GM18505 (cell line): ENCODE results near the gene KRT4.

Source experiments
- ATAC-seq: cut with Tn5 transposase; IDR thresholded peaks from one replicate; pipeline ENCODE4 v1.9.1; 2021; ENCODE audit not compliant: unreplicated experiment
- POLR2A ChIP-seq: IDR thresholded peaks from 4 replicates; pipeline ENCODE4 v1.6.1; 2011; ENCODE audit warnings: borderline replicate concordance; ENCODE audit not compliant: insufficient read depth, insufficient read length; ENCODE audit errors: extremely low read depth

The KRT4 gene

DNA sequence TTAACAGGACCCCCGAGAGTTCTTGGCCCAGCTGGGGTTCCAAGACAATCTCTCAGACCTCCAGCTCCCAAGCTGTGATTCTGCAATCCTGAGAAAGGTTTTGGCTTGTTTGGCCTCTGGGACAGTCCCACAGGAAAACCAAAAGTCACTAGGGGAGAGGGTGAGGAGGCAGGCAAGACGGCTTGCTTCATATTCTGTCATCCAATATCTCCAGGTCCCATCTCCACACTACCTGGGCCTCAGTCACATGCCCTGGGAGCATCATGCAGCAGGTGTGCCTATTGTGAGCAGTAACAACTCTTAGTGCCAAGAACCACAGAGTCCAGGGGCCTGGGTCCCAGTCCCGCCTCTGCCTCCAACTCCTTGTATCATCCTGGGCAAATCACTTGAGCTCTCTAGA is 18.5 kb upstream of the KRT4 start:
- no peak for TF ChIP-seq POLR2A
- ATAC-seq = no peak

DNA sequence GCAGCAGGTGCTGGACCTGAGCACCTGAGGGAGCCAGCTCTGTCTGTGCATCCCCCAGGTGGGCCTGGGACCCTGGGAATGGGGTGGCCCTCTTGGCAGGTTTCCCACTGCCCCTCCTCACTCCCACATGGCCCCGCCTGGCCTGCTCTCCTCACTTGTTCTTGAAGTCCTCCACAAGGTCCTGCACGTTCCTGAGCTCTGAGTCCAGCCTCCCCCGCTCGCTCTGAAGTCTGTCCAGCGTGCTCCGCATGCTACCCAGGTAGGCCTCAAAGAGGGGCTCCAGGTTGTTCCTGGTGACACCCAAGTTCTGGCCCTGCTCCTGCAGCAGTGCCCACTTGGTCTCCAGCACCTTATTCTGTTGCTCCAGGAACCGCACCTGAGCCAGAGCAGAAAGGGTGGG is 17.3 kb upstream of the KRT4 start:
- ATAC-seq = no peak
- TF ChIP-seq POLR2A = no peak

DNA sequence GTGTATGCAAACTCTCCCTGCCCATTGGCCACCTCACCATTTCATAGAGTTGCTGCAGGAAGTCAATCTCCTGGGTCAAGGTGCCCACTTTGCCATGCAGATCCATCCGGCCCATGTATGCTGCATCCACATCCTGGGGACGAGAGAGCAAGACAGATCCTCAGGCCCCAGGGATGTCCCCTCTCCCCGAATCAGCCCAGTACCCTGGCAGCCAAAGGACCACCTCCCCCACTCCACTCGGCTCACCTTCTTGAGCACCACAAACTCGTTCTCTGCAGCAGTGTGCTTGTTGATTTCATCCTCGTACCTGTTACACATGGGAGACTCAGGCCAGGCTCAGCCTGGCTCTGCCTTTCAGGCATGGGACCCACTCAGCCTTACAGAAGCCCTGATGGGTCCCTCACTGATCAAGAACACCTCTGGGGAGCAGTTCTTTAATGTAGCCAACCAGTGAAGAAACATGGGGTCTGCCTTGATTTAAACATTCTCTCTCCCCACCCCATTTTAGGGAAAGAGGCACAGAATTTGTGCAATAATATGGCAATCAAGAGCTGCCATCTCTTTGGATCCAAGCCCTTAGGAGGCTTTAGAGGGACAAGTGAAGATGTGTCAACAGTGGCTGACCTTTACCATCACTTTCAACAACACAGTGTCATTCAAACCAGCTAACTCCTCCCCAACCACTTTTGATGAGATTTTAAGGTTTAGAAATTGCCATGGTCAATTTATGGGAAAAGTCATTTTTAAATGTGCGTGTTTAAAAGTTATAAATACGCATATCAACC is 16.3 kb upstream of the KRT4 start:
- TF ChIP-seq POLR2A = no peak
- ATAC-seq = no peak

DNA sequence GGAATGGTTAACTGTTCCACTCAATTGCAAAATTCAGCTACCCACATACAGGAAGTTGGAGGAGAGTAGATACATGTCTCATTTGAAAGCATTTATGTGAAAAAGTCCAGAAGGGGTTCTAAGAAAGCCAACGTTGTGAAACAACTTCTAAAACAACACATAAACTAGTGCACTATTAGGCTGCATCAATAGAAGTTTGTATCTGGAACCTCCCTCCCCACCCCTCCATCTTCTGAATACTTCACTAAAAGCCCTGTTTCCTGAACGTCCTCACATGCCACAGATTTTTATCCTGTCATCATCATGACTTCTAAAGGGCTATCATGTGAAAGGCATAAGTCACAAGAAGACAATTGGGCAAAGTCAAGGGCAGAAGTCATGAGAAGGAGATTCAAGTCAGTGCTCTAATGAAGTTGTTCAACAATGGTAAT is 14.7 kb upstream of the KRT4 start:
- TF ChIP-seq POLR2A = no peak
- ATAC-seq = no peak

DNA sequence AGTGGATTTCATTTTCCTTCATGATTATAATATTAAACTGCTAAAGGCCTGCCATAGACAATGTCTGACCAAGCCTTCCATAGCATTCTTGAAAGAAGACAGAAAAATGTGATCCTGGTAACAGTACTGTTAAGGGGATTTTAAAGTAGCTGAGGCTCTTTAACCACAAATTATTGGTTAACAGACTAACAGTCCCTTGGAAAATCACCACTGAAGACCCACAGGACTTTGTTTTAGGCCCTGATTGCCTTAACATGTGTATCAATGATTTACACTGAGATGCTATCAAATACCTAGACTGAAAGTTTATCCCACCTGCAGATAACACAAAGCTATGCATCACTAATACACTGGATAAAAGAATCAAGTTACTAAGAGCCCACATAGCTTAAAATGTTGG is 14.2 kb upstream of the KRT4 start:
- TF ChIP-seq POLR2A = no peak
- ATAC-seq = no peak

DNA sequence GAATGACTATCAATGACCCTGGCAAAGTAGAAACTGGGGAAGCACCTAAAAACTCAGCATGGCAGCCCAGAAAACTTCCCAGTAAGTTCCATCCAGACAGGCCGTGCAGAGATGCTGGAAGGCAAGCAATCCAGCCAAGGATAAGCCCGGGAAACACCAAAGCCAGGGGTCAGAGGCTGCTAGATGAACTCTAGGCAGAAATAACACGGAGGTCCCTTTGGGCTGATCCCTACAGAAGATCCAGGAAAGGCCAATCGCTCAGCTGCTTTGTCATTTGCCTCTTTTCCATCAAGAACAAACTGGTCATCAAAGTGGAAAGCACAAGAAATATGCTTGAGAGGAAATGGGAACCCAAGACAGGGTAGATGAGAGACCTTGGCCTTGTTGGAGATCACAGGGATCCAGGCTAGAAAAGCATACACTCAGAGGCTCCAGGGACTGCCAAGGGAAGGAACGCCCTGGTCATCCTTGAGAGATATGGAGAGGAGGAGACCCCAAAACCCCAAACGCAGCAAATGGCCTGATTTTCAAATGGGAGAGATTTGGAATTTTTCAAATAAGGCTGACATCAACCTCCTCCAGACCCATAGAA is 13.7 kb upstream of the KRT4 start:
- no peak for TF ChIP-seq POLR2A
- ATAC-seq = no peak

DNA sequence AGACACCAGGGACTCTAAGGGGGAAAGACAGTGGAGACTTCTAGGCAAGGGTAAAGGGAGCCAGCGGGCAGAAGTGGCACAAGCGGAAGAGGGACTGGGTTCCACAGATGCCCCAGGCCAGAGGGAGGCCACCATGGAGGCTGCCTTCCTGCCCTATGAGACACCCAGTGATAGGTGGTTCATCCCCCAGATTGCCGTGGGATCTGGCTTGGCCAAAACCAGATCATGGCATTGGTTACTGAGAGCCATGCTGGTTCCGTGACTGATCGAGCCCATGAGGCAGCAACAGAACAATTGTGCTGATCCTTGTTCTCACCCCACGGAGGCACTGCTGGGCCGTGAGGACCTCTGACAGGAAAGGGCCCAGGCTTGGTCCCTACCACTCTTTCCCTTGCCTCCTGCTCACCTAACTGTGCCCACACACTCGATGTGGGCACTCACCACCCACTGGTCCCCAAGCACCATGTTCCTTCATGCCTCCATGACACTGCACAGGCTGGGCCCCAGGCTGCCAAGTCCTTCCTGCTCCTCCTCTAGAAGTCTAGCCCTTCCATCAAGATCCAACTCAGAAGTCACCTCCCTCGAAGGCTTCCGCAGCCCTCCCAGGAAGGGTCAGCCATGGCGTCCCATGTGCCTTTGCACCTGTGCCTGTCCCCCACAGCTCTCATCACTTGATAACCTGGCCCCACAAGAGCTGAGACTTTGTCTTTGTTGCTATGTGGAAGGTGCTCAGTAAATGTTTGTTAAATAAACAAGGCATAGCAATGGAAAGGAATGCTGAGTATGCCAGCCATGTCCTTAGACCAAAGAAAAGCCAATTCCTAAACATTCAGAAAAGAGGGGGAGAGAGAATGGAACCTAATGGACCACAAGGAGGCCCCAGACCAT is 12.9 kb upstream of the KRT4 start:
- TF ChIP-seq POLR2A = no peak
- ATAC-seq = no peak

DNA sequence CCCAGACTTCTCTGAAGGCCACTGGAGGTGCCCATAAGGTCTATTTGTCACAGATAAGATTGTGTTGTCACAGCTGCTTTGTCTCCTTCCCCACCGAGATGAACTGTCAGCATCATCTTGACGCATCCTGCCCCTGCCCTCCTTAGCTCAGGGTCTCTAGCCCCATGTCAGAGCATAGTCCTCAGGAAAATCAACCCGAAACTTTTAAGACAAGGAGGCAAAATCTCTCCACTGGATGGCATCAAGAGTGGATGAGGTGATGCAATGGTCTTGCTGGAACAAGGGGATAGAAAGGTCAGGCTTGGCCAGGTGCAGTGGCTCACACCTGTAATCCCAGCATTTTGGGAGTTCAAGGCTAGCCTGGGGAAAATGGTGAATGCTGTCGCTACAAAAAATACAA is 12.0 kb upstream of the KRT4 start:
- TF ChIP-seq POLR2A = no peak
- no peak for ATAC-seq

DNA sequence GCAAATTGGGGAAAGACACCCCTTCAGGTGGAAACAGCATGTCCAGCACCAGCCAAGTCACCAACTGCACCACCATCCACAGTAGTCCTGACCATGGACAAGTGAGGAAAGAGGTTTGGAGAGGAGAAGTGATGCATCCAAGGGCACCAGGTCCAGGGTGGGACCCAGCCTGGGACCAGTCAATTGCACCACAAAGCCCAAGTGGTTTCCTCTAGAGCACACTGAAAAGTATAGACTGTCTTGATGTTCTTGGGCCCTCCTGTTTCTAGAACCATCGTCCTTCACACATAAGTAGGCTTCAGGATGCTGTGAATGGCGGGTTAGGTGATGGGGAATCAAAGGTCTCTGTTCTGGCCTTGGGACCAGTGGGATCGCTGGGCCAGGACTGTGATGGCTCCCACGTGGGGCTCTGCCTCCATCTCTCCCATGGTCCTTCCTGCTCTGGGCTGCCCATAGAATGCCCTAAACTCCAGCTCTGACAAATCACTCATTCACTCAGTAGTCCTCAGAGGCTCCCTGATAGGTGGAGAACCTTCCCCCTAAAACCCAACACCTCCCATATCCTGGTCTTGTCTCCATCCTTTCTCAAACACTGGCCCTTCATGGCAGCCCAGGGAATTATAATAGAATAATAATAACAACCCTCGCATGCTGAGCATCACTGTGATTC is 11.0 kb upstream of the KRT4 start:
- ATAC-seq = no peak
- TF ChIP-seq POLR2A = no peak

DNA sequence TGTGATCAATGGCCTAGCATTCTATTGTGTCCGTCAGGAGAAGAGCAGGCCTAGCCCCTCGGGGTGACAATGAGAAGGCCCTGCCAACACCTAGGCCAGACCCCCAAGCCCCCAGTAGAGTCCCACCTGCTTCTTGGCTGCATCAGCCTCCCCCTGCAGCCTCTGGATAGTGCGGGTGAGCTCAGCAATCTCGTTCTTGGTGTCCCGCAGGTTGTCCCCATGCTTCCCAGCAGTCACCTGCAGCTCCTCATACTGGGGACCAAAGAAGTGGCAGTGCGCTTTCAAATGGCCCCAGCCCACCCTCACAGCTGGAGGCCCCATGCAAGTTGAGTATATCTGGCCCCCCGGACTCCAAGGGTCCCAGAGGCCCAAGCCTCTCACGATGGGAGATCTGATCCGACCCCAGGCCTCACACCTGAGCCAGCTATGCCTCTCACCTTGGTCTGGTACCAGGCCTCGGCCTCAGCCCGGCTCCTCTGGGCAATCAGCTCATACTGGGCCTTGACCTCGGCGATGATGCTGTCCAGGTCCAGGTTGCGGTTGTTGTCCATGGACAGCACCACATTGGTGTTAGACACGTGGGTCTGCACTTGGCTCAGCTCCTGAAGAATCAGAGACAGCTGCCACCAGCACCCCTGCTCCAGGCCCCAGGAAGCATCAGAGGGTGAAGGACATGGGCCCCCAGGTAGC is 10.0 kb upstream of the KRT4 start:
- TF ChIP-seq POLR2A = no peak
- ATAC-seq = no peak

DNA sequence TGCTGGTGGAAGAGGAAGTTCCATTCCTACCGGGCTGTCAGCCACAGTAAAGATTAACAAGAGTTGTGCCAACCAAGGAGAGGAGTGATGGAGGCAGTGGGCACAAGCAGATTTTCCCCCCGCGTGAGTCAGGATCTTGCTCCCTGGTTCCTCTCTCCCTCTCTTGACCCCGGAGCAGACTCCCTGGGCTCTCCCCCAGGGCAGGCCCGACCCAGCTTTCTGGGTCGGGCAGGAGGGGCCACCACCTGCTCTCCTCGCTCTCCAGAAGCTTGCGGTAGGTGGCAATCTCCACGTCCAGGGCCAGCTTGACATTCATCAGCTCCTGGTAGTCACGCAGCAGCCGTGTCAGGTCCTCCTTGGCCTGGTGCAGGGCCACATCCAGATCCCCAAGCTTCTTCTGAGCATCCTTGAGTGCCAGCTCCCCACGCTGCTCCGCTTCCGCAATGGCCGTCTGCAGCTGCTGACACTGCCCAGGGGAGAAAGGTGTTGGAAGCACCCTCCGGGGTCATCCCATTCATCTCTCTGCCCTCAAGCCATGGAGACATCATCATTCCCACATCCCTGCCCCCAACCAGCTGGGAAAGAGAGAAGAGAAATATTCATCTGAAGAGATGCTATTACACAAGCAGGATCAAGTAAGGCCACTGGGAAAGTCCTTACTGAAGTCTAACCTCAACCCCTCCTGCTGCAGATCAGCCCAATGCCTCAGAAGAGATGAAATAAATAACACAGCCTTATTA is 9.0 kb upstream of the KRT4 start:
- no peak for ATAC-seq
- TF ChIP-seq POLR2A = no peak

DNA sequence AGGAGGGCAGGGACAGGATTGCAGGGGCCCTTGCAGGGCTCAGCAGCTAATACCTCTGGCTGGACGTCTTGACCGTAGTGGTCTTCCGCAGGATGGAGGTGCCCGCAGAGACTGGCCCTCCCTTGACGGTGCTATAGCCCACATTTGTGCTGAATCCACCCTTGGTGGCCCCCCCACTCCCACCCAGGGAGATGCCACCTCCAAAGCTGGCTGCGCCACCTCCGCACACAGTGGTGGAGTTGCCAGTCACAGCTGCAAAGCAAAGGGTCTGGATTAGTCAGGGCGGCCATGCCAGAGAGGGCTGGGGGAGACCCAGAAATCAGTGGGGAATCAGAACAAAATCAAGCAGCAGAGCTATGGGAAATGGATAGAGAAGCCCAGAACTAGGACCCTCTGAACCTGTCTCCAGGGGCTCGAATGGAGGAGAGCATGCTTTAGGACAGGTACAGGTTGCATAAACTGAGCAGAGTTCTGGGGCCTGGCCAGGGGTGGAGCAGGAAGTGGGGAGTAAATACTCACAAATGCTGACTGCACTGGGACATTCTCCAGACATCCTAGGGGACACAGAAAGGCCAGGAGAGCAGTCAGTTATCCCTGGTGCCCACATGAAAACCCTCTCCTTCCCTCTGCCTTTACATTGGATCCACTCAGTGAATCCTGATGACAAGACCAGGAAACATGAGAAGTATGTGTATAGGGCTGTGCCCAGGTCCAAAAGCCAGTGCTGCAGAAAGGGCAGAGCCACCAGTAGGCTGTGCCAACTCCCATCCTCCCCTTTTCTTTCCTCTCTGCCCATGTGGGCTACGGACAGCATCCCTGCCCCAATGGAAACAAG is 8.1 kb upstream of the KRT4 start:
- TF ChIP-seq POLR2A = no peak
- no peak for ATAC-seq
